ENCODE measurements around the gene PCMTD2.

DNA sequence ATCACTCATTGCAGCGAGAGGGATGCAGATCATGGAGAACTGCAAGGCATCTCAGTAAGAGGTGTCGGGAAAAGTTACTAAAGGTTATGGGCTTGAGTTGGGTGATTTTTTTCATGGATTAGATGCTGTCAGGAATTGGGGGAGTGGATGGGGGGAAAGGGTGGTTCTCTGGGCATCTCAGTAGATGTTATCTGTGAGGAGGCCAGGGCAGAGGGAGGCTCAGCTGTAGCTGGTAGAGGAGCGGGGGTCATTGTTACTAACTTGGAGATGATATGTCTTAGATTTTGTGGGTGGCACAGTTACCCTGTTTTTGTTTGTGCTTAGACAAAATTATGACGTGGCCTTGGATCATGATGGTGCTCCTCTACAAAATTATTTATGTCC lies 2.6 kb upstream of the PCMTD2 start:
- no peak for TF ChIP-seq POLR2AphosphoS5 (IDR thresholded peaks at IDR 0.05)
- TF ChIP-seq, protein P1, sequence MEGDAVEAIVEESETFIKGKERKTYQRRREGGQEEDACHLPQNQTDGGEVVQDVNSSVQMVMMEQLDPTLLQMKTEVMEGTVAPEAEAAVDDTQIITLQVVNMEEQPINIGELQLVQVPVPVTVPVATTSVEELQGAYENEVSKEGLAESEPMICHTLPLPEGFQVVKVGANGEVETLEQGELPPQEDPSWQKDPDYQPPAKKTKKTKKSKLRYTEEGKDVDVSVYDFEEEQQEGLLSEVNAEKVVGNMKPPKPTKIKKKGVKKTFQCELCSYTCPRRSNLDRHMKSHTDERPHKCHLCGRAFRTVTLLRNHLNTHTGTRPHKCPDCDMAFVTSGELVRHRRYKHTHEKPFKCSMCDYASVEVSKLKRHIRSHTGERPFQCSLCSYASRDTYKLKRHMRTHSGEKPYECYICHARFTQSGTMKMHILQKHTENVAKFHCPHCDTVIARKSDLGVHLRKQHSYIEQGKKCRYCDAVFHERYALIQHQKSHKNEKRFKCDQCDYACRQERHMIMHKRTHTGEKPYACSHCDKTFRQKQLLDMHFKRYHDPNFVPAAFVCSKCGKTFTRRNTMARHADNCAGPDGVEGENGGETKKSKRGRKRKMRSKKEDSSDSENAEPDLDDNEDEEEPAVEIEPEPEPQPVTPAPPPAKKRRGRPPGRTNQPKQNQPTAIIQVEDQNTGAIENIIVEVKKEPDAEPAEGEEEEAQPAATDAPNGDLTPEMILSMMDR (IDR thresholded peaks at IDR 0.05), result no peak
- TF ChIP-seq POLR2A (IDR thresholded peaks at IDR 0.05; ENCODE audit: low read depth), result no peak
